ENCODE data around the gene IQSEC3.

Gene IQSEC3

DNA sequence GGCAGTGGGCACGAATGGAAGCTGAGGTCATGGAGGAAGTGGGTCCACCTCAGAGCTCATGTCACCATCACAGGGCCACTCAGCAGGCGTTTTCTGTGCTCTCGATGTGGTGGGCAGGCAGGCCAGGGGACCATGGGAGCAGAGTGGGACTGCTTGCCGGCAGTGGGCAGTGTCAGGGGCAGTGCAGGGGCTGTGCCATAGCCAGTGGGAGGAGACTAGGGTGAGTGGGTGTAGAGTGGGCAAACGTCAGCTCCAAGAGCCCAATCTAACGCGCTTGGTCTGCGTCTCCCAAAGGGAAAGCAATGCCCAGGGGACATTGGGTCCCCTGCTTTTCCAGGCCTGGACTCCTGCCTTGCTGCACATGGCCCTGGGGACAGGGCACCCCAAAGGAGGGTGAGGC is 89.1 kb downstream of the IQSEC3 start:
- no peak for TF ChIP-seq FOXK2 (IDR thresholded peaks at IDR 0.05)
- TF ChIP-seq FOXA1 (IDR thresholded peaks at IDR 0.05): no peak
- TF ChIP-seq SP1 (IDR thresholded peaks at IDR 0.05): no peak
- no peak for TF ChIP-seq FOXM1 (IDR thresholded peaks at IDR 0.05; ENCODE audit: borderline replicate concordance)
- POLR2A ChIA-PET: no interaction called here
- DNase-seq (ENCODE audit: extremely low spot score): no peak
- CTCF ChIA-PET: no interaction called here

GRCh38 chr12:156945-157344 is 90.4 kb downstream of the IQSEC3 start:
- ChIA-PET CTCF (no interaction called here), POLR2A (no interaction called here)
- no peak for DNase-seq (ENCODE audit: extremely low spot score)
- no peak for TF ChIP-seq ZNF384 (IDR thresholded peaks at IDR 0.05)
- no peak for TF ChIP-seq L3MBTL2 (conservative IDR thresholded peaks at IDR 0.05)
- no peak for TF ChIP-seq FOXK2 (IDR thresholded peaks at IDR 0.05)
- TF ChIP-seq ELF4 (IDR thresholded peaks at IDR 0.05): no peak
- TF ChIP-seq ARNT (IDR thresholded peaks at IDR 0.05): no peak
- TF ChIP-seq, protein P1, sequence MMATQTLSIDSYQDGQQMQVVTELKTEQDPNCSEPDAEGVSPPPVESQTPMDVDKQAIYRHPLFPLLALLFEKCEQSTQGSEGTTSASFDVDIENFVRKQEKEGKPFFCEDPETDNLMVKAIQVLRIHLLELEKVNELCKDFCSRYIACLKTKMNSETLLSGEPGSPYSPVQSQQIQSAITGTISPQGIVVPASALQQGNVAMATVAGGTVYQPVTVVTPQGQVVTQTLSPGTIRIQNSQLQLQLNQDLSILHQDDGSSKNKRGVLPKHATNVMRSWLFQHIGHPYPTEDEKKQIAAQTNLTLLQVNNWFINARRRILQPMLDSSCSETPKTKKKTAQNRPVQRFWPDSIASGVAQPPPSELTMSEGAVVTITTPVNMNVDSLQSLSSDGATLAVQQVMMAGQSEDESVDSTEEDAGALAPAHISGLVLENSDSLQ (IDR thresholded peaks at IDR 0.05): no peak
- TF ChIP-seq FOXM1 (IDR thresholded peaks at IDR 0.05; ENCODE audit: borderline replicate concordance): no peak
- TF ChIP-seq SUZ12 (IDR thresholded peaks at IDR 0.05): no peak
- no peak for TF ChIP-seq SP1 (IDR thresholded peaks at IDR 0.05)
- no peak for TF ChIP-seq HDGF (IDR thresholded peaks at IDR 0.05; ENCODE audit: borderline replicate concordance)
- no peak for TF ChIP-seq NFRKB (IDR thresholded peaks at IDR 0.05)
- no peak for TF ChIP-seq FOXA1 (IDR thresholded peaks at IDR 0.05)
- no peak for TF ChIP-seq TARDBP (IDR thresholded peaks at IDR 0.05)
- no peak for TF ChIP-seq LEF1 (IDR thresholded peaks at IDR 0.05; ENCODE audit: borderline replicate concordance)
- no peak for TF ChIP-seq CTBP1 (IDR thresholded peaks at IDR 0.05; ENCODE audit: borderline replicate concordance)
- no peak for TF ChIP-seq BHLHE40 (IDR thresholded peaks at IDR 0.05; ENCODE audit: borderline replicate concordance)

GRCh38 chr12:157644-158043 is 91.1 kb downstream of the IQSEC3 start:
- DNase-seq (ENCODE audit: extremely low spot score): no peak
- ChIA-PET CTCF (no interaction called here), POLR2A (no interaction called here)
- TF ChIP-seq TARDBP (IDR thresholded peaks at IDR 0.05) (no peak), FOXK2 (IDR thresholded peaks at IDR 0.05) (no peak), SP1 (IDR thresholded peaks at IDR 0.05) (no peak), CTBP1 (IDR thresholded peaks at IDR 0.05; ENCODE audit: borderline replicate concordance) (no peak), LEF1 (IDR thresholded peaks at IDR 0.05; ENCODE audit: borderline replicate concordance) (no peak), ZNF384 (IDR thresholded peaks at IDR 0.05) (no peak), FOXA1 (IDR thresholded peaks at IDR 0.05) (no peak)
- TF ChIP-seq, protein P1 (IDR thresholded peaks at IDR 0.05): no peak

GRCh38 chr12:159156-159782 is 92.7 kb downstream of the IQSEC3 start:
- POLR2A ChIA-PET: no interaction called here

DNA sequence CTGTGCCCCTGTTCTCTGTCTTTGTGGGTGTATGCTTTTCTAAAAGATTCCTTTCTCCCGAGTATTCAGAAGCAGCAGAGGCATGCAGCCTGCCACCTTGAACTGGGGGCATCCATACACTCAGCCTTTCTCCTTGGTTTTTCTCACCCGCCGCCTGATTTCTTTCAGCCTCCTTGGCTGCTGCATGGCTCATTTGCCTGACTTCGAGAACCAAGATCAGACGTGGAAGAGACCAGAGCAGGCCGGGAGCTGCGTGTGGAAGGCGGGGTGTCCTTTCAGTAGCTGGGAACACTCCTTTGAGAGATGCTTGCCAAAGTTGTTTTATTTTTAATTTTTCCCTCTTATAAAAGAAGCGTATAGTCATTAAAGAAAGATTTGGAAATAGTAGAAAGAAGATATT is 94.3 kb downstream of the IQSEC3 start:
- no peak for TF ChIP-seq L3MBTL2 (conservative IDR thresholded peaks at IDR 0.05)
- no peak for TF ChIP-seq TARDBP (IDR thresholded peaks at IDR 0.05)
- no peak for TF ChIP-seq FOXA1 (IDR thresholded peaks at IDR 0.05)
- no peak for TF ChIP-seq NFRKB (IDR thresholded peaks at IDR 0.05)
- TF ChIP-seq, protein P1 (IDR thresholded peaks at IDR 0.05): no peak
- TF ChIP-seq ZNF384 (IDR thresholded peaks at IDR 0.05): no peak
- no peak for TF ChIP-seq SUZ12 (IDR thresholded peaks at IDR 0.05)
- no peak for TF ChIP-seq FOXK2 (IDR thresholded peaks at IDR 0.05)
- TF ChIP-seq FOXM1 (IDR thresholded peaks at IDR 0.05; ENCODE audit: borderline replicate concordance): no peak
- TF ChIP-seq LEF1 (IDR thresholded peaks at IDR 0.05; ENCODE audit: borderline replicate concordance): no peak
- no peak for TF ChIP-seq CTBP1 (IDR thresholded peaks at IDR 0.05; ENCODE audit: borderline replicate concordance)
- TF ChIP-seq HDGF (IDR thresholded peaks at IDR 0.05; ENCODE audit: borderline replicate concordance): no peak
- no peak for TF ChIP-seq ELF4 (IDR thresholded peaks at IDR 0.05)
- TF ChIP-seq SP1 (IDR thresholded peaks at IDR 0.05): no peak
- no peak for TF ChIP-seq BHLHE40 (IDR thresholded peaks at IDR 0.05; ENCODE audit: borderline replicate concordance)
- no peak for TF ChIP-seq ARNT (IDR thresholded peaks at IDR 0.05)
- no peak for DNase-seq (ENCODE audit: extremely low spot score)
- ChIA-PET POLR2A (no interaction called here), CTCF (no interaction called here)

More at GRCh38 chr12:159156-159782, 92.7 kb downstream of the IQSEC3 start:
- TF ChIP-seq LEF1 (IDR thresholded peaks at IDR 0.05; ENCODE audit: borderline replicate concordance) (no peak), FOXK2 (IDR thresholded peaks at IDR 0.05) (no peak), ARNT (IDR thresholded peaks at IDR 0.05) (no peak), BHLHE40 (IDR thresholded peaks at IDR 0.05; ENCODE audit: borderline replicate concordance) (no peak), ELF4 (IDR thresholded peaks at IDR 0.05) (no peak), NFRKB (IDR thresholded peaks at IDR 0.05) (no peak), ZNF384 (IDR thresholded peaks at IDR 0.05) (no peak), HDGF (IDR thresholded peaks at IDR 0.05; ENCODE audit: borderline replicate concordance) (no peak), L3MBTL2 (conservative IDR thresholded peaks at IDR 0.05) (no peak), SP1 (IDR thresholded peaks at IDR 0.05) (no peak)
- TF ChIP-seq, protein P1 (IDR thresholded peaks at IDR 0.05): no peak
- CTCF ChIA-PET: no interaction called here
- DNase-seq (ENCODE audit: extremely low spot score): no peak

GRCh38 chr12:161823-162222 is 95.3 kb downstream of the IQSEC3 start:
- CTCF ChIA-PET: no interaction called here
- TF ChIP-seq NFRKB (IDR thresholded peaks at IDR 0.05) (no peak), FOXK2 (IDR thresholded peaks at IDR 0.05) (no peak), HDGF (IDR thresholded peaks at IDR 0.05; ENCODE audit: borderline replicate concordance) (no peak), ELF4 (IDR thresholded peaks at IDR 0.05) (no peak), L3MBTL2 (conservative IDR thresholded peaks at IDR 0.05) (no peak), SUZ12 (IDR thresholded peaks at IDR 0.05) (no peak), BHLHE40 (IDR thresholded peaks at IDR 0.05; ENCODE audit: borderline replicate concordance) (no peak), ARNT (IDR thresholded peaks at IDR 0.05) (no peak), LEF1 (IDR thresholded peaks at IDR 0.05; ENCODE audit: borderline replicate concordance) (no peak), TARDBP (IDR thresholded peaks at IDR 0.05) (no peak)
- POLR2A ChIA-PET: interaction anchor here (0.6 kb wide), 1 partner anchor 51 kb away, joined by 3 read pairs; no protein-coding TSS in a partner anchor
- no peak for DNase-seq (ENCODE audit: extremely low spot score)
